ENCODE measurements around the gene RC3H1.

GRCh38 chr1:174021591-174022079, 522 bp downstream of the RC3H1 start:
- TF ChIP-seq CTCF (IDR thresholded peaks at IDR 0.05; ENCODE audit: low read length) (no peak), EZH2 (optimal IDR thresholded peaks at IDR 0.05; ENCODE audit: low read depth, low read length) (no peak)

All from MM.1S (cell line).